HCT116 (cell line): ENCODE data around the gene DCAF11. TPM values are rescaled to one million over a fixed set of nuclear protein-coding genes. Genes with fewer than 3 reads are reported as not detected.

Experiments
- ATAC-seq: fragments of 200-7000 bp; cut with Tn5 transposase; 2 replicates; pipeline ENCODE4 v1.9.1; 2020; ENCODE audit warnings: mild to moderate bottlenecking, moderate library complexity
- BruUV-seq: library from RNA; stranded (reverse); fragments of 400-500 nt; replicated peaks from 2 replicates; lab custom pipeline; 2021; lab: Mats Ljungman, UMichigan
- CTCF ChIA-PET: fragments of 300-600 bp; sonication (Branson Sonifier 250); formaldehyde crosslinking; loops from one replicate; lab custom pipeline; 2021; ENCODE audit warnings: antibody characterized with exemption; lab: Charles Lee
- POLR2A ChIA-PET: fragments of 300-600, 350-600 bp; sonication (Branson Sonifier 250); formaldehyde crosslinking; loops from one replicate; lab custom pipeline; 2021; ENCODE audit warnings: antibody characterized with exemption; lab: Charles Lee
- RAD21 ChIA-PET, 2 experiments: fragments of 300-600 bp; sonication (Branson Sonifier 250); formaldehyde crosslinking; loops; one replicate each; lab custom pipeline; 2023; ENCODE audit warnings: low total read pairs in 2 of 2; ENCODE audit not compliant: uncharacterized antibody in 2 of 2, unreplicated experiment in 2 of 2, low non-redundant PET in 1 of 2; lab: Charles Lee
- DNase-seq: peaks from one replicate; pipeline ENCODE4 v3.0.0-alpha.2; 2010; ENCODE audit warnings: low read depth, low spot score
- H2AFZ ChIP-seq: fragments of 200-600 bp; shearing (Covaris generic), sonication (generic); 2 replicates; pipeline ENCODE4 v1.6.1; 2017; ENCODE audit warnings: low read depth, mixed run types, mixed read lengths, antibody characterized with exemption, low read length; ENCODE audit not compliant: poor library complexity, severe bottlenecking
- H3K27ac ChIP-seq: 2 replicates; pipeline ENCODE4 v1.5.1; 2012; ENCODE audit warnings: low read depth, low read length
- H3K27me3 ChIP-seq: fragments of 200-600 bp; sonication (generic); 2 replicates; pipeline ENCODE4 v1.6.1; 2016; ENCODE audit warnings: mixed run types, low read length, mixed read lengths; ENCODE audit not compliant: insufficient read depth
- H3K36me3 ChIP-seq, 2 experiments: fragments of 200-500 bp in 1 of 2; fragments of 200-600 bp in 1 of 2; sonication (Bioruptor generic) in 1 of 2; sonication (generic) in 1 of 2; 2 replicates each; pipeline versions ENCODE4 v1.5.1 to v1.6.1; 2014 to 2016; ENCODE audit warnings: low read length in 2 of 2, inconsistent platforms in 1 of 2, mixed read lengths in 1 of 2, mixed run types in 1 of 2; ENCODE audit not compliant: insufficient read depth in 2 of 2, control insufficient read depth in 1 of 2
- H3K4me1 ChIP-seq, 2 experiments: fragments of 200-600 bp in 1 of 2; sonication (generic) in 1 of 2; 2 replicates each; pipeline versions ENCODE4 v1.5.1 to v1.6.1; 2012 to 2017; ENCODE audit warnings: low read length in 2 of 2, inconsistent platforms in 1 of 2, mild to moderate bottlenecking in 1 of 2, mixed read lengths in 1 of 2, mixed run types in 1 of 2, moderate library complexity in 1 of 2; ENCODE audit not compliant: insufficient read depth in 2 of 2, control insufficient read depth in 1 of 2
- H3K4me2 ChIP-seq: fragments of 200-600 bp; sonication (generic); 2 replicates; pipeline ENCODE4 v1.6.1; 2017; ENCODE audit warnings: mixed run types, low read length, mixed read lengths
- H3K4me3 ChIP-seq, 2 experiments: fragments of 200-600 bp in 1 of 2; sonication (generic) in 1 of 2; replicated peaks in 1 of 2; 2 replicates each; pipeline ENCODE4 v1.5.1; 2011 to 2016; ENCODE audit warnings: low read length in 2 of 2, control low read depth in 1 of 2, low read depth in 1 of 2, mild to moderate bottlenecking in 1 of 2, mixed read lengths in 1 of 2, mixed run types in 1 of 2
- H3K79me2 ChIP-seq: fragments of 200-600 bp; sonication (generic); 2 replicates; pipeline ENCODE4 v1.6.1; 2017; ENCODE audit warnings: mild to moderate bottlenecking, mixed run types, low read length, moderate library complexity, mixed read lengths; ENCODE audit not compliant: insufficient read depth
- H3K9ac ChIP-seq: fragments of 200-600 bp; sonication (generic); 2 replicates; pipeline ENCODE4 v1.6.1; 2016; ENCODE audit warnings: low read length, mixed read lengths
- H3K9me2 ChIP-seq: fragments of 200-600 bp; sonication (generic), shearing (Covaris generic); 2 replicates; pipeline ENCODE4 v1.6.1; 2017; ENCODE audit warnings: mixed run types, mild to moderate bottlenecking, moderate library complexity; ENCODE audit not compliant: insufficient read depth
- H3K9me3 ChIP-seq, 2 experiments: fragments of 200-500 bp in 1 of 2; fragments of 200-600 bp in 1 of 2; sonication (Bioruptor generic) in 1 of 2; sonication (generic) in 1 of 2; 2 replicates each; pipeline ENCODE4 v1.6.1; 2014 to 2017; ENCODE audit warnings: low read length in 2 of 2, mixed read lengths in 2 of 2, inconsistent platforms in 1 of 2, low read depth in 1 of 2, mild to moderate bottlenecking in 1 of 2, mixed run types in 1 of 2, moderate library complexity in 1 of 2; ENCODE audit not compliant: control insufficient read depth in 1 of 2, insufficient read depth in 1 of 2
- H4K20me1 ChIP-seq: fragments of 200-600 bp; sonication (generic), shearing (Covaris generic); 2 replicates; pipeline ENCODE4 v1.6.1; 2017; ENCODE audit warnings: mixed run types, mild to moderate bottlenecking, moderate library complexity; ENCODE audit not compliant: insufficient read depth
- CBX3 ChIP-seq: IDR thresholded peaks from 2 replicates; pipeline ENCODE4 v1.6.1; 2012; ENCODE audit warnings: low read depth
- CTCF ChIP-seq, 3 experiments: fragments of 200-600 bp in 1 of 3; sonication (generic) in 1 of 3; IDR thresholded peaks in 2 of 3; conservative IDR thresholded peaks in 1 of 3; 2 replicates each; pipeline ENCODE4 v1.5.1; 2012 to 2017; ENCODE audit warnings: low read depth in 2 of 3, low read length in 2 of 3, antibody characterized with exemption in 1 of 3, borderline replicate concordance in 1 of 3, control low read depth in 1 of 3, mild to moderate bottlenecking in 1 of 3, mixed read lengths in 1 of 3, mixed run types in 1 of 3, moderate library complexity in 1 of 3; ENCODE audit not compliant: insufficient read depth in 1 of 3
- EGR1 ChIP-seq: IDR thresholded peaks from 2 replicates; pipeline ENCODE4 v1.6.1; 2012; ENCODE audit warnings: low read depth
- EZH2 ChIP-seq: fragments of 200-600 bp; sonication (generic); IDR thresholded peaks from 2 replicates; pipeline ENCODE4 v1.6.1; 2017; ENCODE audit warnings: antibody characterized with exemption, mixed run types
- JUND ChIP-seq: IDR thresholded peaks from 2 replicates; pipeline ENCODE4 v1.6.1; 2012
- REST ChIP-seq: IDR thresholded peaks from 2 replicates; pipeline ENCODE4 v1.6.1; 2012; ENCODE audit warnings: low read depth
- SP1 ChIP-seq: IDR thresholded peaks from 2 replicates; pipeline ENCODE4 v1.6.1; 2012; ENCODE audit warnings: low read depth
- YY1 ChIP-seq: IDR thresholded peaks from 2 replicates; pipeline ENCODE4 v1.6.1; 2011; ENCODE audit warnings: low read length, low read depth, moderate library complexity, mild to moderate bottlenecking; ENCODE audit not compliant: insufficient replicate concordance; ENCODE audit errors: extremely low read depth
- ZNF274 ChIP-seq: fragments of 200-500 bp; sonication (Bioruptor generic); IDR thresholded peaks from 2 replicates; pipeline ENCODE4 v1.6.1; 2014; ENCODE audit warnings: mild to moderate bottlenecking, low read depth, low read length, inconsistent platforms
- intact Hi-C: fragments of 100-400 bp; cut with micrococcal nuclease; formaldehyde crosslinking; loops from 2 replicates; pipeline ENCODE4 v1.10.0; 2022
- total RNA-seq: library from RNA; stranded (reverse); gene quantifications from one replicate; pipeline ENCODE4 v1.2.1, GENCODE V29; 2021; ENCODE audit not compliant: unreplicated experiment
- TF ChIP-seq, protein P1 (sequence below): IDR thresholded peaks from 2 replicates; pipeline ENCODE4 v1.6.1; 2012

Gene DCAF11
- total RNA-seq, 1 experiment from 2014 or later, result 47.5 TPM

- Histone ChIP-seq H3K4me2 (peak overlapping the region; percentile 87), H3K4me3 (peak overlapping the region; percentile 94 to 96), H3K9me3 (no peaks in the 10 kb centered on the region), H3K79me2 (peaks cover 7% of the 10 kb centered on the region; the same call in 1 of the 2 replicates), H3K27me3 (no peaks in the 10 kb centered on the region), H3K27ac (peak overlapping the region; percentile 87), H2AFZ (no peak overlapping the region), H4K20me1 (no peaks in the 10 kb centered on the region), H3K36me3 (no peaks in the 10 kb centered on the region), H3K4me1 (peaks cover 15 to 22% of the 10 kb centered on the region in 2 experiments), H3K9me2 (no peaks in the 10 kb centered on the region)
- no peak for DNase-seq
- no TSS peak for BruUV-seq
- intact Hi-C loops, result loop anchor here (1.0 to 10.0 kb wide), 2 partner anchors 19 to 110 kb away; partner anchors contain the start of genes DCAF11, DHRS4L2 and NRL
- ChIA-PET POLR2A (interaction anchor here (1.1 to 4.5 kb wide), 5 partner anchors 12 to 66 kb away, joined by 4 to 49 read pairs (median 8); partner anchors contain the start of genes DCAF11, IRF9 and NRL), RAD21 (interaction anchor here in 1 of 2 experiments (0.5 kb wide), 1 partner anchor 173 kb away, joined by 3 read pairs; no protein-coding TSS in a partner anchor), CTCF (interaction anchor here (6.0 kb wide), 1 partner anchor 14 kb away, joined by 73 read pairs; no protein-coding TSS in a partner anchor)
- TF ChIP-seq SP1, result no peak
- no peak for TF ChIP-seq REST
- TF ChIP-seq, protein P1, sequence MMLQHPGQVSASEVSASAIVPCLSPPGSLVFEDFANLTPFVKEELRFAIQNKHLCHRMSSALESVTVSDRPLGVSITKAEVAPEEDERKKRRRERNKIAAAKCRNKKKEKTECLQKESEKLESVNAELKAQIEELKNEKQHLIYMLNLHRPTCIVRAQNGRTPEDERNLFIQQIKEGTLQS, result no peak
- no peak for TF ChIP-seq EGR1
- no peak for TF ChIP-seq YY1
- no peak for TF ChIP-seq ZNF274
- TF ChIP-seq CBX3, result no peak
- no peak for TF ChIP-seq CTCF (IDR thresholded peaks at IDR 0.05 in 2 of 3, conservative IDR thresholded peaks at IDR 0.05 in 1 of 3; ENCODE audit: borderline replicate concordance in 1 of 3, insufficient read depth in 1 of 3, low read depth in 2 of 3, low read length in 2 of 3)
- TF ChIP-seq EZH2, result no peak
- no peak for TF ChIP-seq JUND
- TF ChIP-seq, all 23 proteins: peak for 0
- no peak; the same call in 1 of the 2 replicates for ATAC-seq
- H3K9ac ChIP-seq, result peak overlapping the region; percentile 84
Observed at GRCh38 chr14:24094841-24095270, 19.7 kb upstream of the DCAF11 start.
